DOHH2 (cell line): Measurements from ENCODE around the gene CRMP1.

Source experiments
- CTCF ChIP-seq: fragments of 200-600 bp; sonication (generic); IDR thresholded peaks from one replicate; pipeline ENCODE4 v1.5.1; 2014; ENCODE audit warnings: antibody characterized with exemption, mild to moderate bottlenecking, low read depth, low read length; ENCODE audit not compliant: poor library complexity, severe bottlenecking
- EZH2phosphoT487 ChIP-seq: fragments of 200-600 bp; sonication (generic); IDR thresholded peaks from 2 replicates; pipeline ENCODE4 v1.6.1; 2017; ENCODE audit warnings: borderline replicate concordance, mild to moderate bottlenecking, antibody characterized with exemption, low read length, moderate library complexity, mixed read lengths

DNA sequence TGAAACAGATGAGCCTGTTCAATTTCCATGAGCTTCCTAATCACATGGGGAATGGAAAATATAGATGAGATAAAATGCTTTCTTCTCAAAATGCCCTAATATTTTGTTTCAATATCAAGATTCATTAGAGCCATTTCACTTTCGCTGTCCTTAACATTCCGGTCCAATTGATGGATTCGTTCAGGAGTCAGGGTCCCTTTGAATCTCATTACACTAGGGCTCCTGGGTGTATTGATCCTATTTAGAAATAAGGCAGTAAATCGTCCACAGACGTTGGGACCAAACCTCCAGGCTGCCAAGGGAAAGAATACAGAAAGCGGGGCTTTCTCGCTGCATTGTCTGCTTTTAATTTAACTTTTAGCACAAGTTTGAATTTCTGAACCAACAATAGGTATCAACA lies 20.6 kb upstream of the CRMP1 start:
- TF ChIP-seq CTCF (no peak), EZH2phosphoT487 (no peak)
